ENCODE data around the gene ERVFRD-1.

The ERVFRD-1 gene

GRCh38 chr6:11065436-11066202 lies 45.9 kb downstream of the ERVFRD-1 start:
- TF ChIP-seq CTCF (IDR thresholded peaks at IDR 0.05; ENCODE audit: control insufficient read depth, extremely low read depth, insufficient read depth) = no peak
- no peak for DNase-seq (ENCODE audit: low read depth)
- H3K4me3 ChIP-seq (ENCODE audit: low read depth, low read length) = no peak overlapping the region

GRCh38 chr6:11064836-11065235 lies 46.7 kb downstream of the ERVFRD-1 start:
- no peak for TF ChIP-seq CTCF (IDR thresholded peaks at IDR 0.05; ENCODE audit: control insufficient read depth, extremely low read depth, insufficient read depth)
- no peak for DNase-seq (ENCODE audit: low read depth)
- H3K4me3 ChIP-seq (ENCODE audit: low read depth, low read length) = no peak overlapping the region

DNA sequence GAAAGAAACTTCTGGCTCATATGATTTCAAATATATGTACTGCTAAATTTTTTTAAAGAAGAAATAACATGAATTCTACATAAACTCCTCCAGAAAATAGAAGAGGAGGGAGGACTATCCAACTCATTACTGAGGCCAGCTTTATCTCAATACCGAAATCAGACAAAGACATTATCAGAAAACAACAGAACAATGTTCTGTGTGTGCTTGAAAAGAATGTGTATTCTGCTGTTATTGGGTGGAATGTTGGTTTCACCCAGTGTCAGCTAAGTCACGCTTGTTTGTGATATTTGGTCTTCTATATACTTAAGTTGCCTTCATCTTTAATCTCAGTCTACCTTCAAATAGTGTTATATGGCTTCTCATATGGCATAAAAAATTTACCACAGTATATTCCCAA lies 48.8 kb downstream of the ERVFRD-1 start:
- H3K4me3 ChIP-seq (ENCODE audit: low read depth, low read length) = no peak overlapping the region
- TF ChIP-seq CTCF (IDR thresholded peaks at IDR 0.05; ENCODE audit: control insufficient read depth, extremely low read depth, insufficient read depth) = no peak
- no peak for DNase-seq (ENCODE audit: low read depth)

DNA sequence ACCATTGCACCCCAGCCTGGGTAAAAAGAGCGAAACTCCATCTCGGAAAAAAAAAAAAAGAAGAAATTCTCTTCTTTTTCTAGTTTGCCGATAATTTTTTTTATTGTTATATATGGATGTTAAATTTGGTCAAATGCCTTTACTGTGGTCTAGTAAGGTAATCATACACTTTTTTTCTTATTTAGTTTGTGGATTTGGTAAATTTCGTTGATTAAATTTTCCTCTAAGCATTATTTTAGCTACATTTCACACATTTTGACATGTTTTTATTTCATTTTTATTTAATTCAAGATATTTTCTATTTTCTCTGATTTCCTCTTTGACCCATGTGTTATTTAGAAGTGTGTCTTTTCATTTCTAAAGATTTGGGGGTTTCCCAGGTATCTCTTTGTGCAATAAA lies 49.4 kb downstream of the ERVFRD-1 start:
- no peak overlapping the region for H3K4me3 ChIP-seq (ENCODE audit: low read depth, low read length)
- TF ChIP-seq CTCF (IDR thresholded peaks at IDR 0.05; ENCODE audit: control insufficient read depth, extremely low read depth, insufficient read depth) = no peak
- DNase-seq (ENCODE audit: low read depth) = no peak

GRCh38 chr6:11058406-11058805 lies 53.1 kb downstream of the ERVFRD-1 start:
- no peak overlapping the region for H3K4me3 ChIP-seq (ENCODE audit: low read depth, low read length)
- TF ChIP-seq CTCF (IDR thresholded peaks at IDR 0.05; ENCODE audit: control insufficient read depth, extremely low read depth, insufficient read depth) = no peak
- DNase-seq (ENCODE audit: low read depth) = no peak

GRCh38 chr6:11056871-11057270 lies 54.7 kb downstream of the ERVFRD-1 start:
- no peak for DNase-seq (ENCODE audit: low read depth)
- no peak for TF ChIP-seq CTCF (IDR thresholded peaks at IDR 0.05; ENCODE audit: control insufficient read depth, extremely low read depth, insufficient read depth)
- no peak overlapping the region for H3K4me3 ChIP-seq (ENCODE audit: low read depth, low read length)

- TF ChIP-seq CTCF (IDR thresholded peaks at IDR 0.05; ENCODE audit: control insufficient read depth, extremely low read depth, insufficient read depth) = no peak
- no peak overlapping the region for H3K4me3 ChIP-seq (ENCODE audit: low read depth, low read length)
- peak; percentile 69 for DNase-seq (ENCODE audit: low read depth)
Observed at GRCh38 chr6:11055127-11055627, 56.3 kb downstream of the ERVFRD-1 start.
